ENCODE data around the gene SERPINB10.
A peak's percentile ranks its signal among the peaks of the same experiment; 100 is the strongest.

SERPINB10 gene

GRCh38 chr18:63907664-63908063, at the start of gene SERPINB10:
Gene SERPINB10 (plus strand): TSS chr18:63907958. CDS start chr18:63915511, 7,553 bp downstream.
- no peak for FAIRE-seq

DNA sequence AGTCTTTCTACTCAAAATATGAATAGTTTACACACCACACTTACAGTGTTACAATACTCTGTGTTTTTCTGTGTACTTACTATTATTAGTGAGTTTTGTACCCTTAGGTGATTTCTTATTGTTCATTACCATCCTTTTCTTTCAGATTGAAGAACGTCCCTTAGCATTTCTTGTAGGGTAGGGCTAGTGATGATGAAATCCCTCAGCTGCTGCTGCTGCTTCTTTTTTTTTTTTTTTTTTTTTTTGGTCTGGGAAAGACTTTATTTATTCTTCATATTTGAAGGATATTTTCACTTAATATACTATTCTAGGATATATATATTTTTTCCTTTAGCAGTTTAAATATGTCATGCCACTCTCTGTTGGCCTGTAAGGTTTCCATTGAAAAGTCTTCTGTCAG, 49.3 kb upstream of the SERPINB10 start:
- FAIRE-seq: no peak

DNA sequence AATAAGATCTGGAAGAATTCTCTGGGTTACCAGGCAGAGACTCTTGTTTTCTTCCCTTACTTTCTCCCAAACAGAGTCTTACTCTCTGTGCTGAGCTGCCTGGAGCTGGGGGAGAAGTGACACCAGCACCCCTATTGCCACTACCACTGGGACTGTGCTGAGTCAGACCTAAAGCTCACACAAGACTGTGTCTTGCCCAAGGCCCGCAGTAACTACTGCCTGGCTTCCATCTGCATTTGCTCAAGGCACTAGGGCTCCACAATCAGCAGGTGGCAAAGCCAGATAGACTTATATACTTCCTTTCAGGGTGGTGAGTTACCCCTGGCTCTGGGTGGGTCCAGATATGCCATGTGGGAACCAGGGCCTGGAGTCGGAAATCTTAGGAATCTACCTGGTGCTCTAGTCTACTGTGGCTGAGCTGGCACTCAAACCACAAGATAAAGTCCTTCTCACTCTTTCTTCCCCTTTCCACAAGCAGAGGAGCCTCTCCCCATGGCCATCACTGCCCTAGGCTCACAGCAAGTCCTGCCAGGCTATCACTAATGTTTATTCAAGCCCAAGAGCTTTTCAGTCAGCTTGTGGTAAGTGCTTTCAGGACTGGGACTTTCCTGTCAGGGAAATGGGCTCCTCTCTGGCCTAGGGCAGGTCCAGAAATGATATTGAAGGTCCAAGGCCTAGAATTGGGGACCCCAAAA, 47.8 kb upstream of the SERPINB10 start:
- no peak for FAIRE-seq

DNA sequence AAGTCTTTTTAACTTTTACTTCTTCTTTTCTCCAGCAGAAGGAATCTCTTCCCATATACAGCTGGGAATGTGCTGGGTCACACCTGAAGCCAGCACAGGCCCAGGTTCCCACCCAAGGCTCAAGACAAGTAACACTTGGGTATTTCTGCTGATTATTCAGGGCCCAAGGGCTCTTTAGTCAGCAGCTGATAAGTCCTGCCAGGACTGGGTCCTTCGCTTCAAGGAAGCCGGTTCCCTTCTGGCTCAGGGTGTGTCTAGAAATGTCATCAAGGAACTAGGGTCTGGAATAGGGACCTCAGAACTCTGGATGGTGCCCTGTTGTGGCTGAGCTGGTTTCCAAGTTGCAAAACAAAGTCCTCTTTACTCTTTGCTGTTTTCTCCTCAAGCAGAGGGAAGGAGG, 47.2 kb upstream of the SERPINB10 start:
- no peak for FAIRE-seq

DNA sequence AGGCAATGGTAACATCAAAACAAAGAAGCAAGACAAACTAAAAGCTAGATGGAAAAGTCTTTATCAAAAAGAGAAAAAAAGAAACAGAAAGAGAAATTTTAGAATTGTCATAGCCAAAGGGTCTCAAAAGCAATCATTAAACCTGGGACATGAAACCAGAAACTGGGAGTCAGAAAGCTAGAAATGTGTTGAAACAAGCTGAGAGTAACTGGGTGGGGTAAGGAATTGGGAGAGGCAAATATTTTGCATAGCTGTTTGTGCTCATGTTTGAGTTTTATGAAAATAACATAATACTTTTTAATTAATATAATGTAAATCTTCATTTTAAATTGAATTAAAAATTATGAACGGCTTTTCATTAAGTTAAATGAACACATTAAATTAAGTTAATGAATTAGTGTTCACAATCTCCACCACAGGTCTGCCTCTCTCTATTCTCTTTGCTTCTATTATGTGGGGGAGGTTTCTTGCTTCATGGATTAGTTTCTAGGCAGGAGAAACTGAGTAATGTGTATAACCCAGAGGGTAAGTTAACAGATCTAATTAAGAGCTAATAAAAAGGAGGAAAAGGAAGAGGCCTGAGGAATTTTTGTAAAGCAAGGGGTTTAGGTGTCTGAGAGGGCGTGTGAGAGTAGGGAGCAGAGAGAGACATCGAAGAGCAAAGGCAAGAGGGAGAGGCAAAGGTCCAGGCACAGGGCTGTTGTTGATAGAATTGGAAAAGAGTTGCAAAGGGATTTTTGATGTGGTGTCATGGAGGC, 40.2 kb upstream of the SERPINB10 start:
- no peak for FAIRE-seq

DNA sequence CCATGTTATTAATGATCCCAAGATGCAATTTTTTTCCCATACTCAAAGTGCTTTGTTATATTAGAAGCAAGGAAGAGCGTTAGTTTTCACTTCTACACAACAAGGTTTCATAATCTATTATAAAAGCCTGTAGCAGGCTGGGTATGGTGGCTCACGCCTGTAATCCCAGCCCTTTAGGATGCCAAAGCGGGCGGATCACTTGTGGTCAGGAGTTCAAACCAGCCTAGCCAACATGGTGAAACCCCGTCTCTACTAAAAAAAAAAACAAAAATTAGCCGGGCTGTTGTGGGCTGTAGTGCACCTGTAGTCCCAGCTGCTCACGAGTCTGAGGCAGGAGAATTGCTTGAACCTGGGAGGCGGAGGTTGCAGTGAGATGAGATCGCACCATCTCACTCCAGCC, 39.2 kb upstream of the SERPINB10 start:
- FAIRE-seq: no peak

DNA sequence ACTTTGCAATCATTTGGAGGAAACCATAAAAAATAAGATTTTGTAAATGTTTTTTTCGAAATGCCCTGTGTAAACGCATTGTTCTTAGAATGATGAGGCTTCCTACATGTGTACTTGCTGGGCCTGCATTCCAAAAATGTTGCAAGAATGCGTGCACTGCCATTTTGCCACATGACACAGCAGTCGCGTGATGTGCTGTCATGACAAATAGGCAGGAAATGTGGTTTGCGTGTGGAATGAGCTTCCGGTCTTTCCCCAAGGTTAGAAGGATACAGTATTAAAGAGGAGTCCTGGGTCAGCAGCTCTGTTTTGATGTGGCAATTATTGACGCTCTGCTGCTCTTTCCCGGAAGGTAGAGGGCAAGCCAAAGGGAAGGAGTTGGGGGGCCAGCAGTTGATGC, 38.4 kb upstream of the SERPINB10 start:
- FAIRE-seq: no peak

GRCh38 chr18:63869851-63870250, 37.9 kb upstream of the SERPINB10 start:
- no peak for FAIRE-seq

- no peak for FAIRE-seq
Observed at GRCh38 chr18:63871836-63872235, 35.9 kb upstream of the SERPINB10 start.

DNA sequence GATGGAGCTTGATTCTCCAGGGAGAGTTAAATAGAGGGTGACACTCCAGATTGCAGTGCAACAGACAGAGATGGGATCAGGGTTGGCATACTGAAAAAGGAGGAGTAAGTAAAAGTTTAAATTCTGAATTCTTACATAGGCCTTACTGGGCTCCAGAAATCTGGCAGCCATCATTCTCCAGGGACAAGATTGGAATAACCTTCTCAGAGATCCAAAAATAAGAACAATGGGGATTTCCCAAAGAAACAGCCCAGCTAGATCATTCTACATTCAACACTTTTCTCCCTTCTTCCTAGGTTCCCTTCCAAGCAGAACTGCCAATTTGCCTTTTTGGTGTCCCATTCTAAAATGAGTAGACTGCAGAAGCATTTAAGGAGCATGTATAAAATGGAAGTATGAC, 35.2 kb upstream of the SERPINB10 start:
- no peak for FAIRE-seq

GRCh38 chr18:63878343-63878742, 29.4 kb upstream of the SERPINB10 start:
- FAIRE-seq: no peak

GRCh38 chr18:63878925-63879324, 28.8 kb upstream of the SERPINB10 start:
- FAIRE-seq: no peak

DNA sequence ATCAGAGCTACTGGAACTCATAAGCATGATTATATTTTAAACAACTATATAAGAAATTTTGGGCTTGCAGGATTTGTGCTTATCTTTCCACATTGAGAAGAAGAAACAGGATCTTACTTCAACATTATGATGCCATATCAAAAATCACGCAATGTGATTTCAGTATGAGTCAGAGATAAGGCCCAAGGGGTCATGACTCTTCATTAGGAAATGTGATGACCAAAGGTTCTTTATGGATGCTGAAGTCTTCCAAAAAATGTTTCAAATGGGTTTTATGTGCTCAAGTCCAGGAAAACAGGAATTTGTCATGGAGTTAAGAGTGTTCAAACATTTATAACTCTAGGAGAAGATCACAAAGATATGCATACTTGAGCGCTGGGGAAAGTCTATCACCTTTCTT, 28.0 kb upstream of the SERPINB10 start:
- FAIRE-seq: no peak

- no peak for FAIRE-seq
Observed at GRCh38 chr18:63881851-63882250, 25.9 kb upstream of the SERPINB10 start.

GRCh38 chr18:63882333-63883141, 25.2 kb upstream of the SERPINB10 start:
- FAIRE-seq: no peak

DNA sequence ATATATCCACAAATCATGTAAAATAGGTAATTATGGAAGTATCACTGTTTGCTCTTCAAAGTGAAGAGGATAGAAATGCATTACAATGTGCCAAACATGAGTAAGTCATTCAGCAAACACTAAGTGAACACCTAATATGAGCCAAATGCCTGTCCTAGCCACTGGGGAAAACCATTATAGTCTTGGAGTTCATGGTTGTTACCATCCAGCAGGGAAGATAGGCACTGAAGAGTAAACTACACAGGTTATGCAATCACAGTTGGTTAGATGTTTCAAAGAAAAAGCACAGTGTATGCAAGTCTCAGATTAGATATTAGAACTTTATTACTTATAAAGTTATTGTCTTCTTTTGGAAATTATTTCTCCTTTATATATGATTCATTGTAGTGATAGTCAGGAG, 24.1 kb upstream of the SERPINB10 start:
- no peak for FAIRE-seq

GRCh38 chr18:63887424-63887823, 20.3 kb upstream of the SERPINB10 start, which contains the start of gene SERPINB2:
Gene SERPINB2 (plus strand): TSS chr18:63887705. CDS start chr18:63891445, 3,740 bp downstream.
- no peak for FAIRE-seq

DNA sequence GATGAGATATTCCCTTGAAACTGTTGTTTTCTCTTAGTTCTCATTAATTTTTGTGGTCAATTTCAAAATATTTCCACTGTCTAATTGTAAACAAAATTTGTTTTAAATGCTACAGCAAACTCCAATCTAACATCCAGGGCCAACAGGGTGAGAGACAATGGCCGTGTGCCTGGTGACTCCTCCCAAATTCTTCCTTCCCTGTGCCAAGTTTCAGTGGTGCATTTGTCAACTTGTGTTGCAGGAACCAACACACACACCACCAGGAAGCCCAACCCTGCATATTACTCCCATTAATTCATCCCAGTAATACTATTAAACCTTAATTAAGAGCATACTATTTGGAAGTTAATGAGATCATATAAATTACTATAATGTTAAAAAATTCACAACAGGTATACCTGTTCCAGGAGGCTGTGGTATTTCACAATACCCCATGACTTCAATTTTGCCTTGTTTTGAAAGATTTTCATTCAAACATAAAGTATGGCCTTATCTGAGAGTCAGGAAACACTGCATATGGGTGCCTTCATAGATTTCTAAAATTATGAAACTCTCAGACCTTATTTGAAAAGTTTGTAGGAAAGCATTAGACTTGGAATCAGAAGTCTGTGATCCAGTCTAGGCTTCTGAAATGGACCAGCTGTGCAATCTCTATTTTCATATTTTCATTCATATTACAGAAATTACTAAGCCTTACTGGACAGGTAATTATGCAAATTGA, 19.1 kb upstream of the SERPINB10 start:
- no peak for FAIRE-seq

DNA sequence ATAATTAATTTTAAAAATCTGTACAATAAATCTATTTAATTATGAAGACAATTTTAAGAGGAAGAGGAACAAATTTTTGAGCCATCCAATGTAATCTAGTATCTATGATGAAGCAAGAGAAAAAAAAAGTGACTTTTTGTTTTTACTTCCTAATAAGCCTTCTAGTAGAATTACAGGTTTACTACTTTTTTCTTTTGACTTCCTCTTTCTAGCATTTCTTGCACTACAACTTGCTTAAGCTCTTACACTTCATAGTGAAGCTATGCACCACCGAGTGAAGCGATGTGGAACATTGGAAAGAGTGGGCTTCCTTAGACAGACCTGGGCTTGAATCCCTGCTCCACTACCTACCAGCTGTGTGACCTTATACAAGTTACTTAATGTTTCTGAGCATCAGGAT, 18.1 kb upstream of the SERPINB10 start:
- FAIRE-seq: no peak

GRCh38 chr18:63890237-63890949, 17.4 kb upstream of the SERPINB10 start:
- FAIRE-seq: no peak

DNA sequence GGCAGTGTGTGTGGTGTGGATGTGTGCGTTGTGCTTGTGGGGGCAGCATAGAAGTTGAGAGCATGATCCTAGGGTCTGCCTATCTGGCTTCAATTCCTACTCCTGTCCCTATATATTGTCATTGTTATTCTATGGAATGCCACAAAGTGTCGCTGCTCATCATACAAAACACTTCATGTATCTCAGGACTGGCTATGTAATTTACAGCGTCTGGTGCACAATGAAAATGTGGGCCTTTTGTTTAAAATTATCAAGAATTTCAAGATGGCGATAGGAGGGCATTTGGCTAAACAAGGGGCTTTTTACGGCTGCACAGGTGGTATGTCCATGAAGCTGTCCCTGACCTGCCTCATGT, 16.8 kb upstream of the SERPINB10 start:
- peak; percentile 46 for FAIRE-seq

DNA sequence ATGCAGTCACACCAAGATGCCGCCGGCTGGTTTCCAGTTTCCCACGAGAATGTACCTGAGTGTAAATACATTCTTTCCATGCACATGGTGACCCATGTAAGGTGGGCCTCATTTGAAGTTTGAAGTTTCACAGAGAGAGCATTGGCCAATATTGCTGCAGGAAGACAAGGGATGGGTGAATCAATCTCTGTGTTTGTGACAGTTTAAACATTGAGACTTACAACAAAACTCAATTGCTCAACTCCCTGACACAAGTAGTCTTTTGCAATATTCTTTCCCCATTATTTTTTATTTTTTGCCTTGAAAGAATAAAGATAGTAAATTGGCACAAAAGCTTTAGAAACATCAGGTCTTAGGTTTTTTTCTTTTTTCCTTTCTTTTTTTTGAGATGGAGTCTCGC, 15.2 kb upstream of the SERPINB10 start:
- FAIRE-seq: no peak

Measured in A204.1 (cell line).